GM12892 (cell line): Measurements from ENCODE around the gene PDGFC.

ENCODE experiments used
- DNase-seq: peaks from one replicate; pipeline ENCODE4 v3.0.0; 2011; ENCODE audit not compliant: insufficient read length
- FAIRE-seq: peaks from 2 replicates; lab custom pipeline; 2011; peaks lifted over from hg19 to GRCh38; lab: Jason Lieb, UNC
- POLR2A ChIP-seq: IDR thresholded peaks from 2 replicates; pipeline ENCODE4 v1.6.1; 2011; ENCODE audit warnings: low read depth, low read length, control low read depth
- POLR2AphosphoS5 ChIP-seq: IDR thresholded peaks from 2 replicates; pipeline ENCODE4 v1.6.1; 2011; ENCODE audit warnings: low read depth, low read length, control low read depth
- TAF1 ChIP-seq: IDR thresholded peaks from 2 replicates; pipeline ENCODE4 v1.6.1; 2011; ENCODE audit warnings: low read depth, mild to moderate bottlenecking, control low read depth, low read length, borderline replicate concordance

PDGFC gene

GRCh38 chr4:156972379-156973015 is 898 bp upstream of the PDGFC start:
- no peak for FAIRE-seq

DNA sequence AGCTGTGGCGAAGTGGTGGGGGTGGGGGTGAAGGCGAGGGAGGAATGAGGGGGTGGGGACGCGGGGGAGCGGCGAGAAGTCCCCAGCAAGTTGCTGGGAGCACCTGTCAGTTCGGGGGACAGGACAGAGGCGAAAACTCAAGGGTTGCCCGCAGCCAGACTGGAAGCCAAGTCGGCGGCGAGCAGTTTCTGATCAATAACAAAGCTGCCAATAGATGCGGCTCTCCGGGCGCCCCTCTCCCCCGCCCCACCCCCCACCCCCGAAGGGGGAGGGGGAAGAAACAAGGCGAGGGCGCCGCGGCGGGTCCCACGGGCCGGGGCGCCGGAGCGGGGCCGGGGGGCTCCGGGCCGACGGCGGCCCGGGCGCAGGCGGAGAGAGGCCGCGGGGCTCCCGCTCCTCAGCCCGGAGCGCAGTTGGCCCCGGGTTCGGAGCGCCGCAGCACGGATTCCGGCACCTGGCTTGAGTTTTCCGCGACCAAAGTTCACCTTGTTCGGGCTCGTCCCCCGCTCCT is 379 bp downstream of the PDGFC start:
- DNase-seq (peak; percentile 8), FAIRE-seq (no peak)
- TF ChIP-seq TAF1 (no peak), POLR2A (no peak), POLR2AphosphoS5 (no peak)

More at GRCh38 chr4:156972379-156973015, 898 bp upstream of the PDGFC start:
- TF ChIP-seq POLR2A = no peak
- TF ChIP-seq POLR2AphosphoS5 = no peak
- TF ChIP-seq TAF1 = no peak
- DNase-seq = no peak

- FAIRE-seq (peak; percentile 14), DNase-seq (no peak)
- TF ChIP-seq POLR2A (no peak), POLR2AphosphoS5 (no peak), TAF1 (no peak)
These were observed 966 bp downstream of the PDGFC start for GRCh38 chr4:156970501-156971164.

GRCh38 chr4:156969911-156970310 is 1.7 kb downstream of the PDGFC start:
- TF ChIP-seq POLR2A = no peak
- no peak for TF ChIP-seq POLR2AphosphoS5
- no peak for TF ChIP-seq TAF1
- no peak for FAIRE-seq

DNA sequence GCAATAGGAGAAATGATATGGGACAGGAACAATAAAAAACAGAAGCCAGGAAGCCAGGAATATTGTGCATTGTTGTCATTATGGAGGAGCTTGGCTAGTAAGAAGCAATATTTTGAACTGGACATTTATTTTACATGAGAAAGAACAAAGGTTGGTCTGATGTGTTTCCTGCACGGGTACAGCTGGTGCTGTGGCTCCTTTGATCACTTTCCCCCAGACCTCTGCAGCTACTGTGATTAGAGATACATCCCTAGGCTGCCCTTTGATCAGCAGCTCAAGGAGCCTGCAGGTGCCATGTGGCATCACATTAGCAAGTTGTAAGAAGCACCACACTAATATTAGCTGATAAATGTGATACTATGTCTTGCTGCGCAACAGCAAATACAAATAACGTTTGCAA is 2.5 kb downstream of the PDGFC start:
- no peak for FAIRE-seq
- no peak for TF ChIP-seq POLR2A
- TF ChIP-seq POLR2AphosphoS5 = no peak
- TF ChIP-seq TAF1 = no peak

More at GRCh38 chr4:156969911-156970310, 1.7 kb downstream of the PDGFC start:
- DNase-seq = no peak

DNA sequence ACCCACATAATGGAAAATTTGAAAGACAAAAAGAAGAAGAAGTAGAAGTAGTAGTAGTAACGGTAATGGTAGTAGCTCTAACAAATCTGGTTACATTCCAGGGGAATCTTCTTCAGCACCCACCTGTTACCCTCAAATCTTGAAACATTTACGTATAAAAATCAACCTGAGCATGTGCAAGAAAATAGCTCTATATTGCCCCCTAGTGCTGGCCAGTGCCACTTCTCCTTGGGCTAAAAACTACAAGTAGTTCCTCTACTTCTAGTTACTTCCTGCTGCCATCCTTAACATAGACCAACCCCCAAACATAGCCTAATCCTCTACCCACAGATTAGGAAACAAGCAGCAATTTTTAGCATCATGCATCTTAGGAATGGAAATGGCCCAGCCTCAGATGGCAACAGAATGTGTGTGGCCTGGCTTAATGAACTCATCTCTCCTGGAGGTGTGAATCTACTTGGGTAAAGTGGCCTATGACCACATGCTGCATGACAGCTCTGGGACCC is 3.1 kb downstream of the PDGFC start:
- DNase-seq (no peak), FAIRE-seq (peak; percentile 91)
- TF ChIP-seq POLR2A (no peak), TAF1 (no peak), POLR2AphosphoS5 (no peak)

More for the DNA sequence above, 2.5 kb downstream of the PDGFC start:
- no peak for DNase-seq

DNA sequence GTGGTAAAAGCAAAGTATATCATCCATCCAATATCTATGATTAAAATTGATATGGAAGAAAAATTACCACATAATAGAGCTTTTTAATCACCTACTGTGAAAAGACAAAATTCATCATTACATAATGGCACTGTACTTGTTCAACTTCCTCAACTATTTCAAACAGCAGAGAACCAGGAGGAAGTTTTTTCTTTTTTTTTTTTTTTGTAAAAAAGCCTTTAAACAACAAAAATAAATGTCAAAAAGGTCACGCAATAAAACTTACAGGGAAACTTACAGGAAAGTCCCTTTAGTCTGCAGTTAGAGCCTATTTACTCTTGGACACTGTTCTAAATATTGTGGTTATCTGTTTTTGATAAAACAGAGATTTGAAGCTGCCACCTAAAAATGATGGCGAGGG is 4.8 kb downstream of the PDGFC start:
- FAIRE-seq = no peak
- TF ChIP-seq POLR2AphosphoS5 = no peak
- TF ChIP-seq TAF1 = no peak
- TF ChIP-seq POLR2A = no peak
- DNase-seq = no peak

DNA sequence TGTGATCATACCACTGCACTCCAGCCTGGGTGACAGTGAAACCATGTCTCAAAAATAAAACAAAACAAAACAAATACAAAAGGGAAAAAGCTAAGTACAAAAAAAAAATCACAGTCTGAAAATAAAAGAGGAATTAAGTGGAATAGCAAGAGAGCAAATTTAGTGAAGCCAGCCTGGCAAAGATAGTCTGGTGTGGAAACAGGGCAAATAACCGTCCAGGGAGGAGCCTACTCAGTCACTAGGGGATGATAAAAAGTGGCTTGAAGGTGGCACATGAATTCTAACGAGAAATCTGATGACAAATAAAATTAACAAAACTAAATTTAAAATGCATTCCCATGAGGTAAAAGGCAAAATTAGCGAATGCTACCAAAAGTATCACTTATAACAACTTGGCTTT is 8.2 kb downstream of the PDGFC start:
- TF ChIP-seq POLR2AphosphoS5 (no peak), TAF1 (no peak), POLR2A (no peak)
- no peak for FAIRE-seq
- no peak for DNase-seq

- FAIRE-seq (no peak), DNase-seq (no peak)
- no peak for TF ChIP-seq TAF1
- no peak for TF ChIP-seq POLR2AphosphoS5
- TF ChIP-seq POLR2A = no peak
These were observed 9.0 kb downstream of the PDGFC start for GRCh38 chr4:156962528-156962974.

- DNase-seq (no peak), FAIRE-seq (no peak)
- TF ChIP-seq POLR2A (no peak), POLR2AphosphoS5 (no peak), TAF1 (no peak)
These were observed 9.6 kb downstream of the PDGFC start for GRCh38 chr4:156962058-156962358.

GRCh38 chr4:156961196-156962057 is 10.2 kb downstream of the PDGFC start:
- no peak for FAIRE-seq
- TF ChIP-seq POLR2AphosphoS5 (no peak), POLR2A (no peak), TAF1 (no peak)
- no peak for DNase-seq
